ENCODE results near the gene FYB1.

DNA sequence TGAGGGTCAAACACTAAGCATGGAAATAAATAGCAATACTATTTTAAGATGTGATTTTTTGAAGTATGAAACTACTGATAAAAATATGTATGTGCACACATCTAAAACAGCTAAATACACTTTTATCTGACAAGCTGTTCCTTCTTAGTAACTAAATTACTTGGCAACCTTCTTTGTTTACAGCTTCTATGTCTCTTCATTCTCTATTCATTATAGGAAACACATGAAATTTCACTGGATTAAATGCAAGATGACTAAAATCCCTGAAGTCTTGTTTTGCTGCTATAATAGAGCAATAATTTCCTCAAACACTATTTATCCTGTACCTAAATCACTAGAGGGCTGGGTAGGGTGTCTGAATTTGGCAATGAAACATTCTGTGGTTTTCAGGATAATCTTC, 156.8 kb downstream of the FYB1 start:
- TF ChIP-seq POLR2AphosphoS5 (IDR thresholded peaks at IDR 0.05; ENCODE audit: low read depth): no peak
- TF ChIP-seq CTCF (conservative IDR thresholded peaks at IDR 0.05; ENCODE audit: low read depth in 2 of 2): no peak
- no peak for TF ChIP-seq REST (IDR thresholded peaks at IDR 0.05; ENCODE audit: unreplicated experiment)
- TF ChIP-seq STAT1 (IDR thresholded peaks at IDR 0.05; ENCODE audit: unreplicated experiment): no peak
- TF ChIP-seq EZH2phosphoT487 (IDR thresholded peaks at IDR 0.05; ENCODE audit: unreplicated experiment): no peak

Data from GM23338 (cell line).